SK-N-SH (cell line): ENCODE data around the gene BTLA.

Experiments
- EZH2phosphoT487 ChIP-seq: fragments of 200-600 bp; sonication (generic); IDR thresholded peaks from 2 replicates; pipeline ENCODE4 v1.6.1; 2017; ENCODE audit warnings: low read depth, mixed run types, mild to moderate bottlenecking, antibody characterized with exemption, moderate library complexity, borderline replicate concordance
- JUND ChIP-seq: IDR thresholded peaks from 2 replicates; pipeline ENCODE4 v1.4.0; 2012

DNA sequence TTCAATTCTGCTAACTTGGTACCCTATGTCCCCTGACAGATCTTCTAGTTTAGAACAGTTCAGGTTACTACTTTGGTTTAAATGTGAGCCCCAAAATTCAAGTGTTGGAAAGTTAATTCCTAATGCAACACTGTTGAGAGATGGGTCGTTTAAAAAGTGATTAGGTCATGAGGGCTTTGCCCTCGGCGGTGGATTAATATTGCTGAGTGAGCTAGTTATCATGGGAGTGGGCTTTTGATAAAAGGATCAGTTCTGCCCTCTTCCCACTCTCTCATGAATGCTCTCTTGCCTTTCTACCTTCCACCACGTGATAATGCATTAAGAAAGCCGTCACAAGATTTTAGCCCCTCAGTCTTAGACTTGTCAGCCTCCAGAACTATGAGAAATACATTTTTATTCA lies 72.1 kb downstream of the BTLA start:
- no peak for TF ChIP-seq JUND
- no peak for TF ChIP-seq EZH2phosphoT487
